IPS-11a (cell line): ENCODE data around the gene PDE8B.

Source experiments
- H3K4me3 ChIP-seq: one replicate; pipeline ENCODE4 v1.5.1; 2013; ENCODE audit warnings: low read depth, low read length, control low read depth

The PDE8B gene

GRCh38 chr5:77230727-77231470, 20.4 kb downstream of the PDE8B start:
- H3K4me3 ChIP-seq = no peak overlapping the region

- H3K4me3 ChIP-seq = no peak overlapping the region
These were observed 21.1 kb downstream of the PDE8B start for GRCh38 chr5:77231471-77232138.

DNA sequence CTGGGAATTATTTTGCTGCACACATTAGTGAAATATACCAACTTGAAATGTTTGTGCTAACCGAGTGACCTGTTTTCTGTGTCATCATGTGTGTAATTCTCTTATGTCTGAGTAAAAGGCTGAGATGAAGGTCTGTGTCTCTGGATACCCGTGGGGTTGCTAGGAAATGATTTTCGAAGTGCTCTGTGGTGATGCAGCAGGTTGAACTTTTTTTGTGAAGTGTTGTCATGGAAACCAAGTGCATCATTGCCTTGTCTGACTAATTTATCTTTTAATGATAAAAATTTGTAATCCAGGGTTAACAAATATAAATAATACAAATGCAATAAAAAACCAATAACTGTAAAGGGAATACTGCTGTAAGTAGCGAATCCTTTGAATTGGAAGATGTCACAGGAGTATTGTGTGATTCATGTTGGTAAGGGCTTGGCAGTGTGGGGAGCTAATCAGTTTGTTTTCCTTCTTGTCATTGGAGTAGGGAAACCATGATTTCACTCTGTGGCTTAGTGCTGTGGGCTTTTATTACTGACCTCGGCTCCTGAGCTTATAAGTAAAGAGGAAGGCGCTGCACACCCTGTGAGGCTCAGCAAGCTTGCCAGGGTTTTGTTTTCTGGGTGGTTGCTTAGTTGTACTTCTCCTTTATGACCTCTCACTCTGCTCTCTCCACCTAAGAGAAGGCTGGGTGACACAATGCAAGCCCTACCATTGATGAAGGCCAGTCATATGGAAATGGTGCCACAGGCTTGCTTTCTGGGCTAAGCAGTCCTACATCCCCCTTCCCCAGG, 22.3 kb downstream of the PDE8B start:
- H3K4me3 ChIP-seq = no peak overlapping the region

DNA sequence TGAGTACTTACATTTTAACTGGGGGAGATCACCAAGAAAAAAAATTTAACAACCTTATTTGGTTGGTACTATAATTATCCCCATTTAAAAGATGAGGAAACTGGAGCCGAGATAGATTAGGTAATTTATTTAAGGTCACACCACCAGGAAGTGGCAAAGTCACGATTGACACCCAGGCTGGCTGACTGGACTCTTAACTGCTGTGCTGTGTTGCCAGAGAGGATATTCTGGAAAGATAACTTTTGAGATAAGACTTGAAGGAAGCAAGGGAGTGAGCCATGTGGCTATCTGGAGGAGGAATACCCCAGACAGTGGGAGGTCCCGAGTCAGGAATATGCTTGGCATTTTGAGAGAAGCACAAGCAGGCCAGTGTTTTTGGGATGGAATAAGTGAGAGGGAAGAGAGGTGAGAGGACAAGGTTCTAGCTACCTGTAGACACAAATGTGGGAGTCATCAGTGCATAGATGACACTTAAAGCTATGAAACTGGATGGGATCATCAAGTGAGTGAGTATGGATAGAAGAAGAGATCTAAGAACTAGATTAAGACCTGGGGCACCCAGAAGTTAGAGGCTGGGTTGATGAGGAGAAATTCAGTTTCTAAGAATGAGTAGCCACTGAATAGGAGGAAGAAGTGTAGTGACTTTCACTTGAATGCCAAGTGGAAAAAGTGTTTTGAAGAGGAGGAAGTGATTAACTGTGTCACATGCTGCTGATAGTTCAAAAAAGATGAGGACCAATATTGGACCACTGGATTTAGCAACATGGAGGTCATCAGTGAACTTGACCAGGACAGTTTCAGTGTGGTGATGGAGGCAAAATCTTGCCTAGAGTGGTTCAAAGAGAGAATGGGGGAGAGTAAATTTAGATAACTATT, 25.6 kb downstream of the PDE8B start:
- H3K4me3 ChIP-seq = no peak overlapping the region

GRCh38 chr5:77239126-77239741, 28.8 kb downstream of the PDE8B start:
- H3K4me3 ChIP-seq = no peak overlapping the region

DNA sequence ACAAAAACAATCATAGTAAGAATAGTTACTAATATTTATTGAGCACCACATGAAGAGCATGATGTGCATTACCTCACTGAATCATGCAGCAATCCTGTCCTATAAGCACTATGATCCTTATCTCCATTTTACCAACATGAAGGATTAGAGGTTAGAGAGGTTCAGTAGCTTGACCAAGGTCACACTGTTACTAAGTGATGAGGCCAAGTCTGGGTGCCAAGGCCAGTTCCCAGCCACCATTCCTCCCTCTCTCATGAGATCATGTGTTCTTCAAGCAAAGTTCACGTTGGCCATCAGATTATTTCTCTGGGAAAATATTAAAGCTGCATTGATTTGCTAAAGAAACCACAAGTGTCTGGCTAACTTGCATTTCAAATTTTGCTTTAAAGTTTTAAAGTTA, 31.0 kb downstream of the PDE8B start:
- H3K4me3 ChIP-seq = no peak overlapping the region

GRCh38 chr5:77249475-77249874, 39.0 kb downstream of the PDE8B start:
- no peak overlapping the region for H3K4me3 ChIP-seq

DNA sequence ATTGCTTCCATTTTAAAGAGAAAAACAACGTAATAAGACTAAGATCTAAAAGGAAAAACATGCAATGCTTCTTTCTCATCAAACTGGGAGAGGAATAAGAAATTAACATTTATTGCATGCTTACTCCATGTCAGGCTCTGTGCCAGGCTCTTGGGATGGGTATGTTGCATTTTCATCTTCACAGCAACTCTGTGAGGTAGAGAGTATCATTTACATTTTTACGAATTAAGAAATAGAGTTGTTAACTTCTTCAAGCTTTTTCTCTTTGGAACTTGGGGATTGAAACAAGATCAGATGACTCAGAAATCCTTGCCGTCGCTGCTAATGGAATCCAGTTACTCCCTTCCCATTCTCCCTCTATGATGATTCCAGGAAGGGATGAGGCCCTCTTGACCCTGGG, 39.5 kb downstream of the PDE8B start:
- no peak overlapping the region for H3K4me3 ChIP-seq

DNA sequence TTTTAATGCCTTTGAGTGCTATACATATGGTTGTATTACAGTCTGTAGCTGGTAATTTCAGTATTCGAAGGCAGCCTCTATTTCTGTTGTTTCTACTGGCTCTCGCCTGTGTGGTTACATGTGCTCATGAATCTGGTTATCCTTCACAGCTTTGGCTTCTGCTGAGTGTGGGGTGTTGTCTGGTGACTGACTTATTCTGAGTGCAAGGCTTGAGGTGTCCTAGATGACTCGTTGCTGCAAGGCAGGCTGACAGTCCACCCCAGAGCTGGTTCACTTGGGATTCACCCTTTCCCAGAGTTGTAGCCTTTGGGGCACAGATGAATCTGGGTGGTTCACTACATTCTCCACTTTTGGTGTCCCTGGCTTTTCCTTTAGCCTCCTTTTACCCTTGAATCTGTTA, 41.4 kb downstream of the PDE8B start:
- no peak overlapping the region for H3K4me3 ChIP-seq

GRCh38 chr5:77255617-77256016, 45.1 kb downstream of the PDE8B start:
- no peak overlapping the region for H3K4me3 ChIP-seq

GRCh38 chr5:77256406-77256805, 45.9 kb downstream of the PDE8B start:
- no peak overlapping the region for H3K4me3 ChIP-seq

- no peak overlapping the region for H3K4me3 ChIP-seq
These were observed 48.2 kb downstream of the PDE8B start for GRCh38 chr5:77258652-77259051.

GRCh38 chr5:77259476-77259875, 49.0 kb downstream of the PDE8B start:
- H3K4me3 ChIP-seq = no peak overlapping the region

DNA sequence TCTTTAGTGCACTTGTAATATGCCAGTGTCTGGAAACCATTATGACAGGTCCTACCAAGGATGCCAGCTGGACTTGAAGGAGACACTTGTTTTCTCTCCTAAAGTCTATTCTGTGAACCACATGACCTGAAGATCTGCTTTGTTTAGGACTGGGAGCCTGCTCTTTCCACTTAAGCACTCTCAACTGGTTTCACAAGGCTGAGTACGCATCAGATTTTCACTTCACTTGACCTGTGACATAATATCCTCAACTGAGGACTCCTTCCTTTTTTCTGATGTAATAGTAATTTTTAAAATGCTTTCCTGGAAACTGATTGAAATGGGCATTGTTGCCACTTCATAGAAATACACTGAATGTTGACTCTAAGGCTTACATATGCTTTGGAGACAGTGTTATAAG, 52.2 kb downstream of the PDE8B start:
- H3K4me3 ChIP-seq = no peak overlapping the region

DNA sequence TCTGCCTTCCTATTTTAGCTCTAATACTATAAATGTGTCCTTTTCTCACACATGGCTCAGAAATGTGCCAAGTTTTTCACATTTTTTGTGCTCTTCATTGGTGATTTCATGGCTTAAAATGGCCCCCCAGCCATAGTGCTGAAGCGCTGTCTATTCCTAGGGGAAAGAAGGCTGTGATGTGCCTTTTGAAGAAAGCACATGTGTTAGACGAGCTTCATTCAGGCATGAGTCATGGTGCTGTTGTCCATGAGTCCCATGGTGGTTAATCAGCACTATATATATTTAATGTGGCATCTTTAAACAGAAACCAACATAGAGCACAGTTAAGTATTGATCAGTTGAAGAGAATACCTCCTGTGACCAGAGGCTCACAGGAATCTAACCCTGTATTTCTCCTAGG, 55.8 kb downstream of the PDE8B start:
- no peak overlapping the region for H3K4me3 ChIP-seq

DNA sequence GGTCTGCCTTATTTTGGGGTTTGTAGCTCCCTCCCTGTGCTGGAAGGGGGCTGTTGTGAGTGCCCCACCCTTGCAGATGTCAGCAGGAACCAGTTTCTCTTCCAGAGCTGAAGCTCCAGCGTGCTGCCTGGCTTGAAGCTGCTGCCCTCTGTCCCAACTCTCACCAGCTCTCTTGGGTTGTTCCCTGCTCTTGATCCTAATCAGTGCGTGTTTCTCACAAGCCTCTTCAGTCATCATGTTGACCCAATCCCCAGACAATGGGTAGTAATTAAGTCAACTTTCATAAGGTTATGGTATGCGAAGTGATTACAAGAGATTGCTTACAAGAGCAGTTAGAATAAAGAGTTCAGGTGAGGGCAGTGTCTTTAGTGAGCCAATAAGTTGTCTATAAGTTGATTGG, 57.0 kb downstream of the PDE8B start:
- H3K4me3 ChIP-seq = no peak overlapping the region

DNA sequence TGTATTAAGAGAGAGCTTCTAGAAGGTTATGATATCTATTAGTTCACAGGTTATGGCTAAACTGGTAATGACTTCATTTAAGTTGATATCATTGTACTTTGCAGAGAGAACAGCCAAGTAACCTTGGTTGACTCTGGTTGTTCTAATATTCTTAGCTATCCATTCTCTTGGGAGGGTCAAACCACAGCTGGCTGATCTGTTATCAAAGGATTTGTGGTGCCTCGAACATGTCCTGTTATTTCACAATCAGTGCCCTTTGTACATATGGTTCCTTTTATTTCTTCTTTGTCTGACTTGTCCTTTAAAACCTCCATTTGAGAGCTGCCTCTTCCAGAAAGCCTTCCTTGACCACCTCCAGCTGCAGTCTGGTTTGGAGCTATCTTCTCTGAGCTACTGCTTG, 61.7 kb downstream of the PDE8B start:
- H3K4me3 ChIP-seq = no peak overlapping the region

DNA sequence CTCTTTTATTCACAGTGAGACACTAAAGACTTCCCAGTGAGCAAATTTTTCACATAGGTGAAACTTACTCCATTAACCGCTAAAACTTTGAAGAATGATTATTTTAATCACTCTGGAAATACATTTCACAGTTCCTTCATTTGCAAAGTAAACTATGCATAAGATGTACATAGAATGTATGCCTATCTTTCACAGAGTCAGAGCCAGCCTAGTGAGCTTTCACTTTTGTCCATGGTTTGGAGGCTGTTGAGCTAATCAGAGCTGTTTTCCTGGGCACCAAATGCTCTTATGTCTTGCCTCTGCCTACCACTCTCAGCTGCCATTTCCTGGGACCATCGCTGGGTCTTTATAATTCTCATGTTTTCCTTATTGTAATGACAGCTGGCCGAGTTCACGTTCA, 67.3 kb downstream of the PDE8B start:
- no peak overlapping the region for H3K4me3 ChIP-seq

GRCh38 chr5:77280036-77280435, 69.6 kb downstream of the PDE8B start:
- H3K4me3 ChIP-seq = no peak overlapping the region

DNA sequence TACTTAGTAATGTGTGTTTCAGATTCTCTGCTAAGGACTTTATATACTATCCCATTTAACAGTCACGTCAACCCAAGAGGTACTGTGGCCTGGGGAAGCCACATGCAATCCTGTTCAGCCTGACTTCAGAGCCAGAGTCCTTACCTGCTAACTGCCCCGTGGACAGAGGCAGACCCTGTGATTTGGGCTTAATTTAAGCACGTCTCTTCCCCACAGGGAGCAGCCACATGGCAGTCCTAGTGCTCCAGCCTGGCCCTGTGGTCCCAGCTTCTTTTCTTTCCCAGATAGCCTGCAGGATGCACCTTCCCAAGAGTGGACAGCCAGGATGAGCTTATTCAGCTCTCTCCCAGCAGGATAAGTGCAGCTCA, 71.5 kb downstream of the PDE8B start:
- H3K4me3 ChIP-seq = no peak overlapping the region
